ENCODE measurements around the gene IGFBP6.

Gene IGFBP6

DNA sequence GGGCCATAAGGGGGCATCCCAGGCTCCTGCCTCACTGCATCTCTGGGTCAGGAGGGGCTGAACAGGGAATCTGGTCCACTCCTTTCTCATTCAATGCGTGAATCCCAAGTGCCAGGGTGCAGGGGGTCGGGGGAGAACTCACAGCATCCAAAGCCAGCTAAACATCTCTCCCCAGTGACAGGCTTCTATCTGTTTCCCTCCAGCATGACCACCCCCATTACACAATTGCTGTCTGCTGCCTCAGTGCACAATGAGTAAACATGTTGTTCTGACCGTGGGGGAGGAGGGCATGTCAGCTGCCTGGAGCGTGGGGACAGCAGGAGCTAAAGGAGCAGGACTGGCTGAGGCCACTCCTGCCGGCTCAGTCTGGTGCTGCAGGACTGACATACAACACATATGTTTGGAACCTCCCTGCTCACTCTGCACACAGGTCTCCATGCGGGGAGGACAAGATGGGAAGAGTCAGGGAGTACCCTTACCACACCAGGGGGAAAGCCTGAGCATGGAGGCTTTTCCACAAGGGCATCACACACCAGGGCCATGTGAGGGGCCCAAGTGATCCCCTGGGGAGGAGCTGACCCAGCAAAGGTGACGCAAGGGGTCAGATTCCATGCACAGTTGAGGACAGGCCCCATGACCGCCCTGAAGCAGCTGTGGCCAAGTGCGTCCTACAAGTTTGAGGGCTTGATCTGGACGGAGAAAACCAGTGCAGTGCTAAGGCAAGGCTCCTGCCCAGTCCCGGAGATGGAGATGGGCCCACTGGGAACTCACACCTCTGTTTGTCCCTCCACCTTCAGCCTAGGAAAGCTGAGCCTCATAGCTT lies 46.2 kb upstream of the IGFBP6 start:
- no peak for DNase-seq (ENCODE audit: low spot score)
- TF ChIP-seq, protein P1, sequence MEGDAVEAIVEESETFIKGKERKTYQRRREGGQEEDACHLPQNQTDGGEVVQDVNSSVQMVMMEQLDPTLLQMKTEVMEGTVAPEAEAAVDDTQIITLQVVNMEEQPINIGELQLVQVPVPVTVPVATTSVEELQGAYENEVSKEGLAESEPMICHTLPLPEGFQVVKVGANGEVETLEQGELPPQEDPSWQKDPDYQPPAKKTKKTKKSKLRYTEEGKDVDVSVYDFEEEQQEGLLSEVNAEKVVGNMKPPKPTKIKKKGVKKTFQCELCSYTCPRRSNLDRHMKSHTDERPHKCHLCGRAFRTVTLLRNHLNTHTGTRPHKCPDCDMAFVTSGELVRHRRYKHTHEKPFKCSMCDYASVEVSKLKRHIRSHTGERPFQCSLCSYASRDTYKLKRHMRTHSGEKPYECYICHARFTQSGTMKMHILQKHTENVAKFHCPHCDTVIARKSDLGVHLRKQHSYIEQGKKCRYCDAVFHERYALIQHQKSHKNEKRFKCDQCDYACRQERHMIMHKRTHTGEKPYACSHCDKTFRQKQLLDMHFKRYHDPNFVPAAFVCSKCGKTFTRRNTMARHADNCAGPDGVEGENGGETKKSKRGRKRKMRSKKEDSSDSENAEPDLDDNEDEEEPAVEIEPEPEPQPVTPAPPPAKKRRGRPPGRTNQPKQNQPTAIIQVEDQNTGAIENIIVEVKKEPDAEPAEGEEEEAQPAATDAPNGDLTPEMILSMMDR (IDR thresholded peaks at IDR 0.05; ENCODE audit: borderline replicate concordance, control extremely low read depth, extremely low read depth, insufficient read depth, missing control alignments) = no peak
- in situ Hi-C loops (cut with MboI; ENCODE audit: low sequenced_read_pairs, unreplicated experiment) = no loop called here

DNA sequence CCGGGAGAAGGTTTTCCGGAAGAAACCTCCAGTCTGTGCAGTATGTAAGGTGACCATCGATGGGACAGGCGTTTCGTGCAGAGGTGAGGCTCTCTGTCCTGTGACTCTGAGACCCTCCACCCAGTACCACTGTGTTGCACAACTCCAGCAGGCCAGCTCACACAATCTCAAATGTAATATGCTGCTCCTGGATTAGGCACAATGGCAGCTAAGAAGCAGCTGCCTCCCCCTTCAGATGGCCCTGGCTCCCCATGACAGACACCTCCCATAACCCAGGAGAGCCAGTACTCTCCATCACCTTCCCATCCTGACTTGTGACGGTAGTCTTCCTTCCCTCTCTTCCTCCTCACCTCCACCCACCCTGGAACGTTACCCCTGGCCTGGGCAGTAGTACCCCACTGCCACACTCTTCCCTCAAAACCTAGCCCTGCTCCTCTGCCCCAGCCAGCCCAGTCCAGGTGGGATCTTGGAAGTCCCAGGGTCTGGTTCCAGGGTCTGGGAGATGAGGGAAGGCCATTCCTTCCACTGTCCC lies 45.5 kb upstream of the IGFBP6 start:
- no peak for DNase-seq (ENCODE audit: low spot score)
- in situ Hi-C loops (cut with MboI; ENCODE audit: low sequenced_read_pairs, unreplicated experiment) = no loop called here
- TF ChIP-seq, protein P1 (IDR thresholded peaks at IDR 0.05; ENCODE audit: borderline replicate concordance, control extremely low read depth, extremely low read depth, insufficient read depth, missing control alignments) = no peak

DNA sequence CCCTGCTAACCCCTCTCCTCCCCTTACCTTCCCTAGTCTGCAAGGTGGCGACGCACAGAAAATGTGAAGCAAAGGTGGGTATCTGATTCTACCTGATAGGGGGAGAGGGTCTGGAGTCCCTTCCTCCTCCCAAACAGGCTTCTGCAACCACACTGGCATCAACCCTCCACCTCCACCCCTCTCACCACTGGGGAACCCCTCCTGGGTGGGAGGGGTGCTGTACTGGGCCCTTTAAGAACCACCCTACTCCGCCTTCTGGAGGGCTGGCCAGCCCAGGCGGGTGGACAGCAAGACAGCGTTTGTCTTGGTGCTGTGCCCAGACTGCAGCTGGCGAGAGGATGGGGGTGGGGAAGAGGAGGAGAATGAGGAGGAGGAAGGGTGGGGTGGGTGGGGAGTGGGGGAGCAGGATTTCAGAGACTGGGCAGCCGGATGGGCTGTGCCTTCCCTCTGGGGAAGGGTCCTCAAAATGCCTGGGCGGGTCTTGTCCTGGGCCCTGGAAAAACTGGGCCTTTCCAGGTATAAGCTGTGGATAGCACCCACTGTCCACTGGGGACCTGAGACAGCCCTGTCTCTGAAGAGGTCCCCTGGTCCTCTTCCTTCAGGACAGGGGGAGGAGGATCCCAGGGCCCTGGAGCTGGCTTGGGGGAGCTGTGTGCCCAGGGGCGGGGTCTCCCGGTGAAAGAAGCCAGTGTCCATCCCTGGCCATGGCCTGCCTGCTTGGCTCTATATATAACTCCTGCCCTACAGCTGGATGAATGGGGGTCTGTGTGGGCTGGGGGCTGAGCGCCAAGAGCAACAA lies 44.8 kb upstream of the IGFBP6 start:
- in situ Hi-C loops (cut with MboI; ENCODE audit: low sequenced_read_pairs, unreplicated experiment) = no loop called here
- no peak for DNase-seq (ENCODE audit: low spot score)
- TF ChIP-seq, protein P1 (IDR thresholded peaks at IDR 0.05; ENCODE audit: borderline replicate concordance, control extremely low read depth, extremely low read depth, insufficient read depth, missing control alignments) = no peak

DNA sequence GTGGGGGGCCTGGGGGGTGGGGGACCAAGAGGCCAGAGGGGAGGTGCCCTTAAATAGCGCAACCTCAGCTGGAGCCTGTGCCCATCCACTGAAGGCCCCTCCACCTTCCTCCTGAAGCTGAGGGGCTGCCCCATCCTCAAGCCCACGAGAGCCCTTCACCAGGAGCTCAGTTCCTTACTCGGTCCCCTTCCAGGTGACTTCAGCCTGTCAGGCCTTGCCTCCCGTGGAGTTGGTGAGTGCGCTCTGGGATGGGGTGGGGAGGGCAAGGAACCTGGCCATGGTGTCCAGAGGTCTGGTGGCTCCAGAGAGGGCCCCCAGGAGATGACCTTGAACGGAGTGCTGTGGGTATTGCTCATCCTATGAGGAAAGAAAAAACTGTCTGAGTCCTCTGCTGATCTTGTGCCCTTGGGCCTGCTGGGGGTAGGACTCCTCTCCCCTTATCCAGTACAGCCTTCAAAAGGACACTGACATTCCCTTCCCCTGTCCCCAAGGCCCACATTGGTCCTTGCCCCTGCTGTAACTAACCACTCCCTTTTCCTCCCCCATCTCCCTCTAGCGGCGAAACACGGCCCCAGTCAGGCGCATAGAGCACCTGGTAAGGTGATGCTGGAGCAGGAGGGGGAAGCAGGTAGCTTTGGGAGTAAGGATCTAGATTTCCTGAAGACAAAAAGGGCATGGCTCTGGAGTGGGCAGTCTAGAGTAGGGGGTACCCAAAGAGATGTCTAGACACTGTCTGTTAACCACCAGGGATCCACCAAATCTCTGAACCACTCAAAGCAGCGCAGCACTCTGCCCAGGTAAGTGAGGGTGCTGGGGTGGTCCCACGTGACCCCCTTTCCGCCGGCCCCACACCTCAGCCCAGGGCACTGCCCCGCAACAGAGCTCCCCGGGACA lies 44.0 kb upstream of the IGFBP6 start:
- DNase-seq (ENCODE audit: low spot score) = no peak
- TF ChIP-seq, protein P1 (IDR thresholded peaks at IDR 0.05; ENCODE audit: borderline replicate concordance, control extremely low read depth, extremely low read depth, insufficient read depth, missing control alignments) = peak; percentile 64
- in situ Hi-C loops (cut with MboI; ENCODE audit: low sequenced_read_pairs, unreplicated experiment) = no loop called here

DNA sequence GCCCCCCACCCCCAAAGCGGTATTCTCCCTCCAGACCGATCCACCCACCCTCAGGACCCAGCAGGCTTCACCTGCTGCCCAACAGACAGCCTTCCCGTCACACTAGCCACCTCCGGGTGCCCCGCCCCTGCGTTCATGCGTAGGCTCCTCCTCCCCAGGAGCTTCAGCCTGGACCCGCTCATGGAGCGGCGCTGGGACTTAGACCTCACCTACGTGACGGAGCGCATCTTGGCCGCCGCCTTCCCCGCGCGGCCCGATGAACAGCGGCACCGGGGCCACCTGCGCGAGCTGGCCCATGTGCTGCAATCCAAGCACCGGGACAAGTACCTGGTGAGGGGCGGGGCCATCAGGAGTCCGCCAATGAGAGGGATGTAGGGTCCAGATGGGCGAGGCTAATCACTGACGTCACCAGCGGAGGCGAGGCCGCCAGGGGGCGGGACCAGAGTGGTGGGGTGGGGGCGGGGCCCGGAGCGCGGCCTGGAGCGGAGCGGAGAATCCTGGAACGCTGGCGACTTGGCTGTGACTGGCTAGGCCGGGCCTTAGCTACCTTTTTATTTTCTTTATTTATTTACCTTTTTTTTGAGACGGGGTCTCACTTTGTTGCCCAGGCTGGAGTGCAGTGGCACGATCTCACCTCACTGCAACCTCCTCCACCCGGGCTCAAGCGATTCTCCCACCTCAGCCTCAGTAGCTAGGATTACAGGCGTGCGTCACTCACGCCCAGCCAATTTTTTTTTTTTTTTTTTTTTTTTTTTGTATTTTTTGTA lies 43.2 kb upstream of the IGFBP6 start:
- TF ChIP-seq, protein P1 (IDR thresholded peaks at IDR 0.05; ENCODE audit: borderline replicate concordance, control extremely low read depth, extremely low read depth, insufficient read depth, missing control alignments) = no peak
- in situ Hi-C loops (cut with MboI; ENCODE audit: low sequenced_read_pairs, unreplicated experiment) = no loop called here
- peak; percentile 96 for DNase-seq (ENCODE audit: low spot score)

All from GM13976 (cell line).